ENCODE data around the gene DCC. TPM values are rescaled to one million over a fixed set of nuclear protein-coding genes. Genes with fewer than 3 reads are reported as not detected.
A peak's percentile ranks its signal among the peaks of the same experiment; 100 is the strongest.

Gene DCC
- total RNA-seq, 1 experiment from 2014 or later, result not detected

DNA sequence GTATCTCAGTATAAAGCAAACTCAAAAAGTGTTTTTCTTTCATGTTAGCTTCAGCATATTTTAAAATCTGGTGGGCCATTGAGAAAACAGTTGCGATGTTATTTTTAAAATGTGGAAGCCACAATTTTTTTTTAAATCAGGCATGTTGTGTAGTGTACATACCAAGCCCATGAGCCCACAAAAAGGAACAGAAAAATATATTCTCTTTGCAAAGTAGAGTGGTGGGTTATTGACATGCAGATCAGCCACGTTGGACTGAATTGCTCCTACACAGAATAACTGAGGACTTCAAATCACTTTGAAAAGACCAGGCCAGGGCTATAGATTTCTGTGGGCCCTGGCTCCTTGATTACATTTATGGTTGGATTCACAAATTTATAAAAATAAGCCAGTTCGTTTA lies 774.4 kb downstream of the DCC start:
- no peak for ATAC-seq
- no peak for DNase-seq
- Histone ChIP-seq H3K36me3 (ENCODE audit: low read depth, low read length) (no peaks in the 10 kb centered on the region), H3K9me3 (ENCODE audit: low read length) (no peaks in the 10 kb centered on the region), H3K27me3 (ENCODE audit: low read length) (no peaks in the 10 kb centered on the region), H2AFZ (ENCODE audit: low read length) (no peak overlapping the region), H3K4me2 (ENCODE audit: low read length) (no peak overlapping the region), H3K9ac (ENCODE audit: low read length) (no peak overlapping the region), H3K27ac (ENCODE audit: low read length) (no peak overlapping the region), H3F3A (ENCODE audit: low read length, unreplicated experiment) (no peaks in the 10 kb centered on the region), H3K9me2 (replicated peaks; ENCODE audit: low read length) (no peaks in the 10 kb centered on the region), H3K4me3 (ENCODE audit: low read length) (no peak overlapping the region), H3K4me1 (ENCODE audit: insufficient read depth, low read length) (no peaks in the 10 kb centered on the region), H3K79me2 (ENCODE audit: low read length) (no peaks in the 10 kb centered on the region), H4K20me1 (ENCODE audit: low read length) (no peaks in the 10 kb centered on the region)
- intact Hi-C loops (cut with micrococcal nuclease), result no loop called here
- BruUV-seq (replicated peaks), result no TSS peak
- CTCF ChIA-PET, result no interaction called here
- TF ChIP-seq EZH2phosphoT487 (IDR thresholded peaks at IDR 0.05; ENCODE audit: borderline replicate concordance, low read length) (no peak), EZH2 (IDR thresholded peaks at IDR 0.05; ENCODE audit: low read length, unreplicated experiment) (no peak)
- TF ChIP-seq, protein P1, sequence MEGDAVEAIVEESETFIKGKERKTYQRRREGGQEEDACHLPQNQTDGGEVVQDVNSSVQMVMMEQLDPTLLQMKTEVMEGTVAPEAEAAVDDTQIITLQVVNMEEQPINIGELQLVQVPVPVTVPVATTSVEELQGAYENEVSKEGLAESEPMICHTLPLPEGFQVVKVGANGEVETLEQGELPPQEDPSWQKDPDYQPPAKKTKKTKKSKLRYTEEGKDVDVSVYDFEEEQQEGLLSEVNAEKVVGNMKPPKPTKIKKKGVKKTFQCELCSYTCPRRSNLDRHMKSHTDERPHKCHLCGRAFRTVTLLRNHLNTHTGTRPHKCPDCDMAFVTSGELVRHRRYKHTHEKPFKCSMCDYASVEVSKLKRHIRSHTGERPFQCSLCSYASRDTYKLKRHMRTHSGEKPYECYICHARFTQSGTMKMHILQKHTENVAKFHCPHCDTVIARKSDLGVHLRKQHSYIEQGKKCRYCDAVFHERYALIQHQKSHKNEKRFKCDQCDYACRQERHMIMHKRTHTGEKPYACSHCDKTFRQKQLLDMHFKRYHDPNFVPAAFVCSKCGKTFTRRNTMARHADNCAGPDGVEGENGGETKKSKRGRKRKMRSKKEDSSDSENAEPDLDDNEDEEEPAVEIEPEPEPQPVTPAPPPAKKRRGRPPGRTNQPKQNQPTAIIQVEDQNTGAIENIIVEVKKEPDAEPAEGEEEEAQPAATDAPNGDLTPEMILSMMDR (conservative IDR thresholded peaks at IDR 0.05; ENCODE audit: low read depth, low read length), result no peak
- POLR2A ChIA-PET (ENCODE audit: unreplicated experiment), result no interaction called here

DNA sequence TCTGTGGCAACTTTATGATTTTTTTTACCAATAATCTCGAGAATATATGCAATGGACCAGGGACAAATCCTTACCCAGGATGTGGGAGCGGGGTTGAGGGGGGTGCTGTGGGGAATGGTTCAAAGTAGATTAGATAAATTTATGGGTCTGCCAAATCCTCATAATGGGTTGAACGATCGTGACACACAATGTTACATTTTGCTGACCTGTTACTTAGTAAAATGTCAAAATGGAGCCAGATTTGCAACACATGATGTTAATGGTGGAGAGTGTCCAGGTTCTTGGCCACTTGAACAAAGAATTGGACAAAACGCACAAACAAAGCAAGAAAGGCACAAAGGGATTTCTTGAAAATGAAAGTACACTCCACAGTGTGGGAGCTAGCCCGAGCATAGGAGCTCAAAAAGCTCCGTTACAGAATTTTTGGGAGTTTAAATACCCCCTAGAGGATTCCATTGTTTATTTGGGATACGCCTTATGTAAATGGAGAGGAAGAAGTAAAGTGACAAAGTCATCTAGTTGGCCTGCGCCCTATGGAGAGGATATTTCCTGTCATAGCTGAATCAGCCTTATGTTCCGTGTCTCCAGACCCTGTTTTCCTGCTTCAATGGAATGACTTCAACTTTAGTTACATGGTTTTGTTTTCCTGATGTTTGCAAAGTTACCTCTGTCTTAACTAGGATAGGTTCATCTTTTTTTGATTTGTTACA lies 776.0 kb downstream of the DCC start:
- no peak for DNase-seq
- intact Hi-C loops (cut with micrococcal nuclease), result no loop called here
- Histone ChIP-seq H2AFZ (ENCODE audit: low read length) (no peak overlapping the region), H3K27me3 (ENCODE audit: low read length) (no peaks in the 10 kb centered on the region), H3K27ac (ENCODE audit: low read length) (no peak overlapping the region), H3K9ac (ENCODE audit: low read length) (no peak overlapping the region), H3K9me3 (ENCODE audit: low read length) (no peaks in the 10 kb centered on the region), H3K4me3 (ENCODE audit: low read length) (0 out of 2 replicates have a peak overlapping the region, but pooled peaks have one; percentile 40), H3K36me3 (ENCODE audit: low read depth, low read length) (no peaks in the 10 kb centered on the region), H3K4me2 (ENCODE audit: low read length) (peak overlapping the region; percentile 15; the same call in 1 of the 2 replicates), H4K20me1 (ENCODE audit: low read length) (no peaks in the 10 kb centered on the region), H3K4me1 (ENCODE audit: insufficient read depth, low read length) (no peaks in the 10 kb centered on the region), H3K79me2 (ENCODE audit: low read length) (no peaks in the 10 kb centered on the region), H3K9me2 (replicated peaks; ENCODE audit: low read length) (no peaks in the 10 kb centered on the region), H3F3A (ENCODE audit: low read length, unreplicated experiment) (no peaks in the 10 kb centered on the region)
- no peak for ATAC-seq
- CTCF ChIA-PET, result no interaction called here
- TF ChIP-seq EZH2phosphoT487 (IDR thresholded peaks at IDR 0.05; ENCODE audit: borderline replicate concordance, low read length) (no peak), EZH2 (IDR thresholded peaks at IDR 0.05; ENCODE audit: low read length, unreplicated experiment) (no peak)
- TF ChIP-seq, protein P1 (conservative IDR thresholded peaks at IDR 0.05; ENCODE audit: low read depth, low read length), result no peak
- BruUV-seq (replicated peaks), result no TSS peak
- POLR2A ChIA-PET (ENCODE audit: unreplicated experiment), result no interaction called here

DNA sequence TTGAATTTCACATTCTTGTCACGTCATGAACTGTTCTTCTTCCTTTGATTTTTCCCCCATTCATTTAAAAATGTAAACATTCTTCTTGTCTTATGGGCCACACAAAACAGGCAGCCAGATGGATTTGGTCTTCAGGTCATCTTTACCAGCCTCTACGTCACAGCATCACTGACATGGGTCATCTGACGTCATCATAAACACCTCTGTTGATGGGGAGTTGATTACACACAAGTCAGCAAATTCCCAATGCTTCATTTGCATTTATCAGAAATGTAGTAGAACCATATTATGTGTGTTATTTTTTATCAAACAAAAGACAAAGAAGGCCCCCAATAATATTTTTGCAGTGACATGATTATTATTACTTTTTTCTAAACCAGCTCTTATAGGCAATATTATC lies 777.9 kb downstream of the DCC start:
- no peak overlapping the region for H3K4me2 ChIP-seq (ENCODE audit: low read length)
- POLR2A ChIA-PET (ENCODE audit: unreplicated experiment), result no interaction called here
- H3K9ac ChIP-seq (ENCODE audit: low read length), result no peak overlapping the region
- TF ChIP-seq, protein P1 (conservative IDR thresholded peaks at IDR 0.05; ENCODE audit: low read depth, low read length), result no peak
- TF ChIP-seq EZH2 (IDR thresholded peaks at IDR 0.05; ENCODE audit: low read length, unreplicated experiment), result no peak
- no peak for TF ChIP-seq EZH2phosphoT487 (IDR thresholded peaks at IDR 0.05; ENCODE audit: borderline replicate concordance, low read length)
- H3K4me1 ChIP-seq (ENCODE audit: insufficient read depth, low read length), result no peaks in the 10 kb centered on the region
- no peaks in the 10 kb centered on the region for H4K20me1 ChIP-seq (ENCODE audit: low read length)
- no peak overlapping the region for H2AFZ ChIP-seq (ENCODE audit: low read length)
- DNase-seq (no peak), ATAC-seq (no peak)
- intact Hi-C loops (cut with micrococcal nuclease), result no loop called here
- no peaks in the 10 kb centered on the region for H3K9me3 ChIP-seq (ENCODE audit: low read length)
- no peaks in the 10 kb centered on the region for H3K9me2 ChIP-seq (replicated peaks; ENCODE audit: low read length)
- no TSS peak for BruUV-seq (replicated peaks)
- no peak overlapping the region for H3K27ac ChIP-seq (ENCODE audit: low read length)
- no peaks in the 10 kb centered on the region for H3K27me3 ChIP-seq (ENCODE audit: low read length)
- no peak overlapping the region for H3K4me3 ChIP-seq (ENCODE audit: low read length)
- no peaks in the 10 kb centered on the region for H3F3A ChIP-seq (ENCODE audit: low read length, unreplicated experiment)
- H3K36me3 ChIP-seq (ENCODE audit: low read depth, low read length), result no peaks in the 10 kb centered on the region
- CTCF ChIA-PET, result no interaction called here
- no peaks in the 10 kb centered on the region for H3K79me2 ChIP-seq (ENCODE audit: low read length)

All from PC-3 (cell line).